Measurements from ENCODE around the gene PGM5. TPM values are rescaled to one million over a fixed set of nuclear protein-coding genes. Genes with fewer than 3 reads are reported as not detected.

PGM5 gene
- total and polyA plus RNA-seq, 4 experiments from 2014 or later, result not detected

DNA sequence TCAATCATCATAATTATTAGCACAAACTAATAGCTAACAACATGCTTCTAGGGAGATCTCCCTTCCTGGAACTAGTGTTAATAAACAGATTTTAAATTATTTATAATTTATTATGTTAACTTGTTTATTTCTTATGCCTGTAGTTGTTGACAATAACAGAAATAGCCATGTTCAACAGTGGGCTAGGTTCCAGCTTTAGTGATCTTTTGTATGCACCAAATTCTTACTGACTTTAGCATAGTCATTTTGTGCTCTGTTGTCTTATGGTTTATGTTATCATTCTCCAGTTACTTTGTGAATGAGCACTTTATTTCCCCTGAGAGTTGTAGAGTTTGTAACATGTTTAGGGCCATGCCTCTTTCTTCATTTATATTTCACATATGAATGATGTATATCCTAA is 113.7 kb downstream of the PGM5 start:
- no peak overlapping the region for H3K4me3 ChIP-seq (ENCODE audit: low read length in 2 of 2)
- no peak for DNase-seq
- no peaks in the 10 kb centered on the region for H3K27me3 ChIP-seq (ENCODE audit: insufficient read depth, low read length)
- CTCF ChIA-PET (ENCODE audit: partially characterized antibody), result no interaction called here
- peaks cover 0 to 1% (median 0%) of the 10 kb centered on the region in 8 donors for H3K9me3 Mint-ChIP-seq
- peaks cover 7 to 8% of the 10 kb centered on the region in 2 donors for H3K27me3 Mint-ChIP-seq
- no peaks in the 10 kb centered on the region for H3K4me1 ChIP-seq (ENCODE audit: insufficient read depth, low read length)
- H3K36me3 ChIP-seq (ENCODE audit: insufficient read depth, low read length), result no peaks in the 10 kb centered on the region
- H3K4me1 Mint-ChIP-seq, result no peaks in the 10 kb centered on the region
- no peak overlapping the region for H3K27ac Mint-ChIP-seq
- POLR2A ChIA-PET (ENCODE audit: partially characterized antibody), result no interaction called here
- no peak overlapping the region for H3K4me3 Mint-ChIP-seq
- intact Hi-C loops (cut with micrococcal nuclease), result no loop called here
- H3K27ac ChIP-seq (ENCODE audit: low read depth, low read length), result no peak overlapping the region
- no peaks in the 10 kb centered on the region for H3K9me3 ChIP-seq (ENCODE audit: control insufficient read depth in 1 of 2, low read length in 2 of 2)
- H3K36me3 Mint-ChIP-seq, result no peaks in the 10 kb centered on the region

DNA sequence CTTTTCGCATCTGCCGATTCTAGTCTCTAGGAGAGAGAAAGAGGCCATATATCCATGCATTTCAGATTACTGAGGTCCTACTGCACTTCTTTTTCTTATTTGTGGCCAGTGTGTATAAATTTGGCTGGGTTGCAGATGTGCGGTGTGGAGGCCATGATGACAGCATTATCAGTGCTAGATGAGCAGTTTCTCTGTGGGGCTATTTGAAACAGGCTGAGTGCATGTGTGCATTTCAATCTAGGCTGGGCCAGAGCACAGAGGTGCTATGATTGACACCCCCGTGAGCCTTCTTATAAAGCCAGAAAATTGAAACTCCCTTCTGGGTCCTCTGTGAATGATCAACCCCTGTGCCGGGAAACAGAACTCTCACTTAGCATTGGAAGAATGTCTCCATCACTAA is 114.2 kb downstream of the PGM5 start:
- H3K4me3 Mint-ChIP-seq, result no peak overlapping the region
- H3K36me3 ChIP-seq (ENCODE audit: insufficient read depth, low read length), result no peaks in the 10 kb centered on the region
- no peaks in the 10 kb centered on the region for H3K4me1 Mint-ChIP-seq
- intact Hi-C loops (cut with micrococcal nuclease), result no loop called here
- H3K27ac ChIP-seq (ENCODE audit: low read depth, low read length), result no peak overlapping the region
- no peak overlapping the region for H3K4me3 ChIP-seq (ENCODE audit: low read length in 2 of 2)
- ChIA-PET CTCF (ENCODE audit: partially characterized antibody) (no interaction called here), POLR2A (ENCODE audit: partially characterized antibody) (no interaction called here)
- no peaks in the 10 kb centered on the region for H3K9me3 ChIP-seq (ENCODE audit: control insufficient read depth in 1 of 2, low read length in 2 of 2)
- H3K27me3 ChIP-seq (ENCODE audit: insufficient read depth, low read length), result no peaks in the 10 kb centered on the region
- no peak overlapping the region for H3K27ac Mint-ChIP-seq
- H3K9me3 Mint-ChIP-seq, result peaks cover 0 to 1% (median 0%) of the 10 kb centered on the region in 8 donors
- H3K27me3 Mint-ChIP-seq, result peaks cover 7 to 8% of the 10 kb centered on the region in 2 donors
- H3K36me3 Mint-ChIP-seq, result no peaks in the 10 kb centered on the region
- DNase-seq, result no peak
- H3K4me1 ChIP-seq (ENCODE audit: insufficient read depth, low read length), result no peaks in the 10 kb centered on the region

DNA sequence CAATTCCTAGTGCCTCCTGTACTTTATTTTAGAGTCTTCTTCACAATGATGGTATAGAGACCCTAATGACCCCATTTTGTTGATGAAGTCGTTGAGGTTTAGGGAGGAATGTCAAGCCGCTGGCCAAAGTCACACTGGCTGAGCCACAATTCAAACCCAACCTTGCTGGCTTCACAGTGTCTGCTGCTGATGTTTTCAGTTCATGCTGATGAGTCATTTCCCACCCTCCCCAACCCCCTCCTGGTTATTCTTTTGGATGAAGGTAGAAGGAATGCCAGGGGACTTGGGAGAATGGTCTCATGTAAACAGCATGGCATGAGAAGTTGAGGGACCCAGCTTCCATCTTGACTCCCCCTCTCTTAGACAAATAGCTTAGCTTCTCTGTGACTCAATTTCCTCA is 115.7 kb downstream of the PGM5 start:
- Mint-ChIP-seq H3K36me3 (no peaks in the 10 kb centered on the region), H3K27me3 (peaks cover 2 to 7% of the 10 kb centered on the region in 2 donors), H3K27ac (no peak overlapping the region)

DNA sequence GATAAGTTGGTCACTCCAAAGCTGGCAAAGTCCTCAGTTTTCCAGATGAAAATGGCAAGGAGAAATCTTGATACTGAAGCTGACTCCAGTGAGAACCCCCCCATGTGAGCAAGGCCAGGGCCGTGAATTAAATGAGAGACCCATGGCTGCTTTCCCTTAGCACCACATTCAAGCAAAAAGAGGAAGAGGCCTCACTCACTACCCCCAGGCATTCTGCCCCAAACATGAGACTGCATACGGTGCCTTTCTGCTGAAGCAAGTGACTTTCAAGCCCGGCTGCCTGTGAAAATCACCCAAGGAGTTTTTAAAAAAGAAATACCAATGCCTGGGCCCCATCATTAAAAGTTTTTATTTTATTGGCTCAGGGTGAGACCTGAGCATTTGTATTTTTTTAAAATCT is 117.4 kb downstream of the PGM5 start:
- intact Hi-C loops (cut with micrococcal nuclease), result no loop called here
- no peaks in the 10 kb centered on the region for H3K36me3 Mint-ChIP-seq
- POLR2A ChIA-PET (ENCODE audit: partially characterized antibody), result no interaction called here
- Histone ChIP-seq H3K36me3 (ENCODE audit: insufficient read depth, low read length) (no peaks in the 10 kb centered on the region), H3K4me3 (ENCODE audit: low read length in 2 of 2) (no peak overlapping the region), H3K27ac (ENCODE audit: low read depth, low read length) (no peak overlapping the region), H3K27me3 (ENCODE audit: insufficient read depth, low read length) (no peaks in the 10 kb centered on the region), H3K4me1 (ENCODE audit: insufficient read depth, low read length) (no peaks in the 10 kb centered on the region), H3K9me3 (ENCODE audit: control insufficient read depth in 1 of 2, low read length in 2 of 2) (no peaks in the 10 kb centered on the region)
- peaks cover 0 to 1% (median 0%) of the 10 kb centered on the region in 8 donors for H3K9me3 Mint-ChIP-seq
- no peak overlapping the region for H3K4me3 Mint-ChIP-seq
- H3K27me3 Mint-ChIP-seq, result peaks cover 2 to 5% of the 10 kb centered on the region in 2 donors
- CTCF ChIA-PET (ENCODE audit: partially characterized antibody), result no interaction called here
- no peaks in the 10 kb centered on the region for H3K4me1 Mint-ChIP-seq
- H3K27ac Mint-ChIP-seq, result no peak overlapping the region
- DNase-seq, result no peak

More for the DNA sequence above, 115.7 kb downstream of the PGM5 start:
- Histone ChIP-seq H3K27ac (ENCODE audit: low read depth, low read length) (no peak overlapping the region), H3K4me3 (ENCODE audit: low read length in 2 of 2) (no peak overlapping the region), H3K9me3 (ENCODE audit: control insufficient read depth in 1 of 2, low read length in 2 of 2) (no peaks in the 10 kb centered on the region), H3K36me3 (ENCODE audit: insufficient read depth, low read length) (no peaks in the 10 kb centered on the region), H3K4me1 (ENCODE audit: insufficient read depth, low read length) (no peaks in the 10 kb centered on the region), H3K27me3 (ENCODE audit: insufficient read depth, low read length) (no peaks in the 10 kb centered on the region)
- no peak overlapping the region for H3K4me3 Mint-ChIP-seq
- DNase-seq, result no peak
- intact Hi-C loops (cut with micrococcal nuclease), result no loop called here
- H3K9me3 Mint-ChIP-seq, result peaks cover 0 to 1% (median 0%) of the 10 kb centered on the region in 8 donors
- CTCF ChIA-PET (ENCODE audit: partially characterized antibody), result no interaction called here
- POLR2A ChIA-PET (ENCODE audit: partially characterized antibody), result no interaction called here
- H3K4me1 Mint-ChIP-seq, result no peaks in the 10 kb centered on the region

DNA sequence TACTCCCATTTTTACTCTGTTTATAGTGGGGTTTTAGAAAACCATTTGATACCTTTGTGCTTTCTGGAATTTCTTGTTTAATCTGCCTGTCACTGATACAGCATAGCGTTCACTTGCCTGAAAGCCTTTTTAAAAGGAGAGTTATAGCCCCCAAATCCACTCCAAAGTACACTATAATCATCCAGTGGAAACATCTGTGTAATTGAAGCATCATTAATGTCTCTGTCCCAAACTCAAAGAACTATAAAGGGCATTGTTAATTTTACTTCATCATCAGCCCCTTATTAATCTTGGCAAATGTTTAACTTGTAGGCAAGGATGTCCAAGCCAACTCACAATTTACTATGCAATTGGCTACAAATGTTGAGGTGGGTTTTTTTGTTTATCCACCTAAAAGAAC is 120.0 kb downstream of the PGM5 start:
- H3K4me3 Mint-ChIP-seq, result no peak overlapping the region
- no peak overlapping the region for H3K27ac ChIP-seq (ENCODE audit: low read depth, low read length)
- H3K4me3 ChIP-seq (ENCODE audit: low read length in 2 of 2), result no peak overlapping the region
- H3K27ac Mint-ChIP-seq, result no peak overlapping the region
- no peaks in the 10 kb centered on the region for H3K36me3 ChIP-seq (ENCODE audit: insufficient read depth, low read length)
- CTCF ChIA-PET (ENCODE audit: partially characterized antibody), result no interaction called here
- no peaks in the 10 kb centered on the region for H3K27me3 ChIP-seq (ENCODE audit: insufficient read depth, low read length)
- intact Hi-C loops (cut with micrococcal nuclease), result no loop called here
- peaks cover 0 to 3% (median 0%) of the 10 kb centered on the region in 8 donors for H3K9me3 Mint-ChIP-seq
- H3K9me3 ChIP-seq (ENCODE audit: control insufficient read depth in 1 of 2, low read length in 2 of 2), result no peaks in the 10 kb centered on the region
- no peaks in the 10 kb centered on the region for H3K4me1 ChIP-seq (ENCODE audit: insufficient read depth, low read length)
- peaks cover 2 to 7% of the 10 kb centered on the region in 2 donors for H3K27me3 Mint-ChIP-seq
- POLR2A ChIA-PET (ENCODE audit: partially characterized antibody), result no interaction called here
- H3K4me1 Mint-ChIP-seq, result no peaks in the 10 kb centered on the region
- no peak for DNase-seq
- no peaks in the 10 kb centered on the region for H3K36me3 Mint-ChIP-seq

DNA sequence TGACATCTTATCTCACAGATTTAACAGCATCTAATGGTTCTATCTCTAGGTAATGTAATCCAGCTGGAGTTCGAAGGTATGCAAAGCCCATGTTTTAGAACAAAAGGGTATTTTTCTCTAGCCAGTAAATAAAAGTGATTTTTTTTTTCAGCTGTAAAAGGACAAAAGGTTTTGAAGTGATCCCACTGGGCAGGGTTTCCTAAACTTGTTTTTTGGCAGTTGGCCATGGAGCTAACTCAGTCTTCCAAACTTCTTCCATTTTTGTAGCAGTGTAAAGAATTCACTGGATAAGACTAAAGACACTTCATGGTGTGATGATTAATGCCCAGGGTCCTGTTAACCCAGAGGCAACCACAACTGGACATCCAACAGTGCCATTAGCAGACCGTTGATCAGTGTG is 120.4 kb downstream of the PGM5 start:
- no peaks in the 10 kb centered on the region for H3K36me3 ChIP-seq (ENCODE audit: insufficient read depth, low read length)
- no peak for DNase-seq
- Mint-ChIP-seq H3K4me3 (no peak overlapping the region), H3K27me3 (peaks cover 2 to 7% of the 10 kb centered on the region in 2 donors), H3K9me3 (peaks cover 0 to 3% (median 0%) of the 10 kb centered on the region in 8 donors), H3K4me1 (no peaks in the 10 kb centered on the region), H3K36me3 (no peaks in the 10 kb centered on the region), H3K27ac (no peak overlapping the region)
- no peaks in the 10 kb centered on the region for H3K27me3 ChIP-seq (ENCODE audit: insufficient read depth, low read length)
- ChIA-PET CTCF (ENCODE audit: partially characterized antibody) (no interaction called here), POLR2A (ENCODE audit: partially characterized antibody) (no interaction called here)
- H3K4me1 ChIP-seq (ENCODE audit: insufficient read depth, low read length), result no peaks in the 10 kb centered on the region
- H3K27ac ChIP-seq (ENCODE audit: low read depth, low read length), result no peak overlapping the region
- intact Hi-C loops (cut with micrococcal nuclease), result no loop called here
- H3K9me3 ChIP-seq (ENCODE audit: control insufficient read depth in 1 of 2, low read length in 2 of 2), result no peaks in the 10 kb centered on the region
- H3K4me3 ChIP-seq (ENCODE audit: low read length in 2 of 2), result no peak overlapping the region

DNA sequence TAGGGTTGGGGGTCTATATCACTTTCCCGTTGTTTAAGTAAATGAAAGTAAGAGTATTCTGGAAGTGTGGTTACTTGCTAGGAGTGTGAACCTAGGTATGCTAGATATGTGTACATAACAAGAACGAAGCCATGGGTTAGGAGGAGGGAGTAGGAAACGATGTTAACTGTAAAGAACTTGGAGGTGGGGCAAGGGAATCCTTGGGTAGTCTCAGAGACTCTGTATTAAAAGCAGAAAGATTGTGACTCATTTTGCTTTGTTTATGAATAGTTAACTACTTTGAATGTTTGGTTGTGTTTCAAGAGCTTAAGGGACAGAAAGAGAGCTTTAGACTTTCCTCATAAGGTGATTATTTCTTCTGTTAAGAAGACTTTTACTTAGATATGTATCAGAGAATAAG is 124.4 kb downstream of the PGM5 start:
- Mint-ChIP-seq H3K4me3 (no peak overlapping the region), H3K4me1 (no peaks in the 10 kb centered on the region), H3K36me3 (no peaks in the 10 kb centered on the region), H3K27me3 (peaks cover 4% of the 10 kb centered on the region in 2 donors), H3K9me3 (peaks cover 0 to 16% (median 3%) of the 10 kb centered on the region in 8 donors), H3K27ac (no peak overlapping the region)
- no peaks in the 10 kb centered on the region for H3K4me1 ChIP-seq (ENCODE audit: insufficient read depth, low read length)
- H3K4me3 ChIP-seq (ENCODE audit: low read length in 2 of 2), result no peak overlapping the region
- CTCF ChIA-PET (ENCODE audit: partially characterized antibody), result no interaction called here
- H3K36me3 ChIP-seq (ENCODE audit: insufficient read depth, low read length), result no peaks in the 10 kb centered on the region
- no peak overlapping the region for H3K27ac ChIP-seq (ENCODE audit: low read depth, low read length)
- H3K27me3 ChIP-seq (ENCODE audit: insufficient read depth, low read length), result no peaks in the 10 kb centered on the region
- no peak for DNase-seq
- POLR2A ChIA-PET (ENCODE audit: partially characterized antibody), result no interaction called here
- intact Hi-C loops (cut with micrococcal nuclease), result no loop called here
- no peaks in the 10 kb centered on the region for H3K9me3 ChIP-seq (ENCODE audit: control insufficient read depth in 1 of 2, low read length in 2 of 2)

DNA sequence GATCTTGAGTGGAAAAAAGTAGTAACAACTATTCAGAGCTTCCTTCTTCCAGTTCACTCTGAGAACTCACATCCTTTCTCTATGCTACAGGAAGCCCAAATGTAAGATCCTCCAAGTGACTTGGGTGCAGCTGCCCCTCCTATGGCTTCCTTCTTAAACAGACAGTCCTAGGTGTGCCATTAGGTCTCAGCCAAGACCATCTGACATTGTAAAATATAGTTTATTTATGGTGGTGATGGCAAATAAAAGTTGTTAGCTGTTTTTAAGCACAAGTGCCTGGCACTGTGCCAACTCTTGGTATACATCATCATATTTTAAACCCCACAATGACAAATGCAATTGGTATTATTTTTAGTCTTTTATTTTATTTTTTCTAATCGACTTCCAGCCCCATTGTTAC is 126.1 kb downstream of the PGM5 start:
- no peak overlapping the region for H3K27ac ChIP-seq (ENCODE audit: low read depth, low read length)
- no peaks in the 10 kb centered on the region for H3K4me1 ChIP-seq (ENCODE audit: insufficient read depth, low read length)
- DNase-seq, result no peak
- Mint-ChIP-seq H3K36me3 (no peaks in the 10 kb centered on the region), H3K4me1 (no peaks in the 10 kb centered on the region), H3K9me3 (peaks cover 0 to 21% (median 4%) of the 10 kb centered on the region in 8 donors), H3K27ac (no peak overlapping the region), H3K4me3 (no peak overlapping the region), H3K27me3 (peaks cover 4% of the 10 kb centered on the region in 2 donors)
- CTCF ChIA-PET (ENCODE audit: partially characterized antibody), result no interaction called here
- no peaks in the 10 kb centered on the region for H3K27me3 ChIP-seq (ENCODE audit: insufficient read depth, low read length)
- no peaks in the 10 kb centered on the region for H3K36me3 ChIP-seq (ENCODE audit: insufficient read depth, low read length)
- POLR2A ChIA-PET (ENCODE audit: partially characterized antibody), result no interaction called here
- intact Hi-C loops (cut with micrococcal nuclease), result no loop called here
- H3K4me3 ChIP-seq (ENCODE audit: low read length in 2 of 2), result no peak overlapping the region
- H3K9me3 ChIP-seq (ENCODE audit: control insufficient read depth in 1 of 2, low read length in 2 of 2), result no peaks in the 10 kb centered on the region
